ENCODE data around the gene SLX4. TPM values are rescaled to one million over a fixed set of nuclear protein-coding genes. Genes with fewer than 3 reads are reported as not detected.

Gene SLX4
- total and polyA plus RNA-seq, 8 donors: 0.95 to 3.4 (median 1.8) TPM

DNA sequence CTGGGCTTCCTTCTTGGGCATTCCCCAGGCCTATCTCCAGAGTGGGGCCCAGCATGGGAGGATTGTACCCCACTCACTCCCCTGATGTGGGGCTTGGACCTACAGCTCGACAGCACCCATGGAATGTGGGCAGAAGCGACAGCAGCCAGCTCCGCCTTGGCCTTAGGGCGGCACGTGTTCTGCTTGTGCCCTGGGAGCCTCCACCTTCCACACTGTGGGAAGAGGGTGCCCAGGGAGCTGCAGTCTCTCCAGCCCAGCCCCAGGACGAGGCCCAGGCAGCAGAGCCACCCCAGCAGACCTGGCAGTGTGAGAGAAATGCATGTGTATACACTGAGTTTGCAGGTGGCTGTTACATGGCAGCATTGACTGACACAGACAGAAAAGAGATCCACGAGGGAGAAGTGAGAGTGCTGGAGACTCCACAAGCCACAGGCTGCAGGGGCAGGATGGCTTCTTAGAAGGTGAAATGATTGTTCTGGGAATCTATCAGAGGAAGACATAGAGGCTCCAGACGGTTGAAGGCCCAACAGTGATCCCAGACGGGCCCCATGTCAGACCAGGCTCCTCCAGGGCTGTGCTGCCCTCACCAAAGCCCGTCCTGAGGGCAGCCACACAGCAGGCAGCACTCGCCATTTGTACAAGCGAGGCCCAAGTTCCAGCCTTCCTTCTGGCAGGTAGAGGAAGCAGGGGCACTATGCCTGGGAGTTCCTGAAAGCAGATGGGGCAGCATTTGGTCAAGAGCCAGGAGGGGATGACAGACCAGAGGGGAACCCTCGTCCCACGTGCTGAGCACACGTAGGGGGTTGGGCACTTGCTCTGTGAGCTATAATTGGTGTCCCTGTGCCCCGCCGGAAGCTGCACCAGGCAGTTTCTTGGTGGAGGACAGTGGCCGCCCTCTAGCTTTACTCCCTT is 40.3 kb upstream of the SLX4 start:
- H3K27ac ChIP-seq: no peak overlapping the region

DNA sequence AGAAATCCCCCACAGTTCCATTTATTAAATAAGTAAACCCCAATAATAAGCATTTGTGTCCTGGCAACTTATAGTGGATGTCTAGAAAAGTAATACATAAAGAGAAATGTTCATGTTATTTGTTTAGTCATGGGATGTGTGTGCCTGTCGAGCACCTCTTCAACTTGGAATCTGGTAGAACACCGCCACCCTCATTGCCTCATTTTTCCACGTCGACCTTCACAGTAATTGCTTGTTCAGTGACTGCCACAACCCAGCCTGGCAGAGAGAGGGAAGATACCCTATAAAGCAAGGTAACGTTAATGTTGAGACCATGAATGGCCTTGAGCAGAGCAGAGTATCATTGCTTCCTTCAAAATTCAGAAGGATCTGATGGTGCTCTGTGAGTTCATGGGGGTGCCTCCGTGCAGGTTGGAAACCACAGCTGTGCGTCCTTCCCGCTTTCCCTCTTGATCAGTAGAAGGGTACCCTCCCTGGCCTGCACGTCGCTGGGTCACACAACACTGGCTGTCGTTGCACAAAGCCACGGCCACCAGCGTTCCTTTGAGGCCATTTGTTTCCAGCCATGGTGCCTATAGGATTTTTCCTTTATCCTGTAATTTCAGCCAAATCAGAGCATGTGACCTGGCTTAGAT is 39.3 kb upstream of the SLX4 start:
- TF ChIP-seq, protein P1, sequence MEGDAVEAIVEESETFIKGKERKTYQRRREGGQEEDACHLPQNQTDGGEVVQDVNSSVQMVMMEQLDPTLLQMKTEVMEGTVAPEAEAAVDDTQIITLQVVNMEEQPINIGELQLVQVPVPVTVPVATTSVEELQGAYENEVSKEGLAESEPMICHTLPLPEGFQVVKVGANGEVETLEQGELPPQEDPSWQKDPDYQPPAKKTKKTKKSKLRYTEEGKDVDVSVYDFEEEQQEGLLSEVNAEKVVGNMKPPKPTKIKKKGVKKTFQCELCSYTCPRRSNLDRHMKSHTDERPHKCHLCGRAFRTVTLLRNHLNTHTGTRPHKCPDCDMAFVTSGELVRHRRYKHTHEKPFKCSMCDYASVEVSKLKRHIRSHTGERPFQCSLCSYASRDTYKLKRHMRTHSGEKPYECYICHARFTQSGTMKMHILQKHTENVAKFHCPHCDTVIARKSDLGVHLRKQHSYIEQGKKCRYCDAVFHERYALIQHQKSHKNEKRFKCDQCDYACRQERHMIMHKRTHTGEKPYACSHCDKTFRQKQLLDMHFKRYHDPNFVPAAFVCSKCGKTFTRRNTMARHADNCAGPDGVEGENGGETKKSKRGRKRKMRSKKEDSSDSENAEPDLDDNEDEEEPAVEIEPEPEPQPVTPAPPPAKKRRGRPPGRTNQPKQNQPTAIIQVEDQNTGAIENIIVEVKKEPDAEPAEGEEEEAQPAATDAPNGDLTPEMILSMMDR (IDR thresholded peaks at IDR 0.05): no peak
- H3K4me1 ChIP-seq: peaks cover 10 to 22% (median 15%) of the 10 kb centered on the region in 3 donors
- no peak overlapping the region for H3K27ac ChIP-seq
- no peak overlapping the region for H3K4me3 ChIP-seq
- no peaks in the 10 kb centered on the region for H3K27me3 ChIP-seq
- intact Hi-C loops (cut with DNase I): no loop called here
- no peak for DNase-seq
- no peak for ATAC-seq
- no peaks in the 10 kb centered on the region for H3K9me3 ChIP-seq
- 86 to 87% methylated on average over 13 of the region's 13 CpGs for WGBS, 2 donors
- no peaks in the 10 kb centered on the region for H3K36me3 ChIP-seq
- no peak for FAIRE-seq

More for the DNA sequence above, 40.3 kb upstream of the SLX4 start:
- Histone ChIP-seq H3K4me1 (peaks cover 0 to 19% (median 13%) of the 10 kb centered on the region in 3 donors), H3K36me3 (peaks cover 0 to under 1% (median 0%) of the 10 kb centered on the region in 3 donors), H3K9me3 (no peaks in the 10 kb centered on the region), H3K4me3 (no peak overlapping the region), H3K27me3 (no peaks in the 10 kb centered on the region)
- WGBS, 2 donors: 83 to 88% methylated on average over 17 to 18 of the region's 18 CpGs
- intact Hi-C loops (cut with DNase I): no loop called here
- DNase-seq (peak in 1 of 6 donors; percentile 9), FAIRE-seq (no peak), ATAC-seq (no peak)
- TF ChIP-seq, protein P1 (IDR thresholded peaks at IDR 0.05): no peak

DNA sequence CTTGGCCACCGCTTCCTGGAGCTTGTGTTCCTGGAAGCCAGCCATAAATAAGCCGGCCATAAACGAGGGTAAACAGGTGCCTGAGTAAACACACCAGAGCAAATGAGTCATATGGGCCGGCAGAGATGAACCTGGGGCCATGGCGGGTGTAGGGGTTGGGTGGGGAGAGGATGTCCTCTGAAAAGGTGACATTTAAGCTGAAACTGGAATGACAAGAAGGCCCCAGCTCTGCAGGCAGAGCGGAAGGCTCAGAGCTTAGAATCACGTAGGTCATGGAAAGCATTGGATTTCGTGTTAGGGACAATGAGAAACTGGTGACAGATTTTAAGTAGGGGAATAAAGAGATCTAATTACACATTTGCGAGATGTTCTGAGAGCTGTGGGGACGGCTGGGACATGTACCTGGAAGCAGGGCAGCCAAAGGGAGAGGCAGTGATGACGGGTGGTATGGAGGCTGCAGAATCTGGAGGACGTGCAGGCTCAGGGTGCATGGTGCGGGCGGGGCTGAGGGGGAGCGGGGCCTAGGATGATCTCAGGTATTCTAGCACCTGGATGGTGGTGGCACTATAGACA is 35.0 kb upstream of the SLX4 start:
- Histone ChIP-seq H3K27me3 (no peaks in the 10 kb centered on the region), H3K27ac (peak overlapping the region in 3 of 4 donors; percentile 16 to 60 (median 57)), H3K36me3 (no peaks in the 10 kb centered on the region), H3K9me3 (no peaks in the 10 kb centered on the region), H3K4me1 (peaks cover 7 to 10% (median 10%) of the 10 kb centered on the region in 3 donors), H3K4me3 (no peak overlapping the region)
- intact Hi-C loops (cut with DNase I): no loop called here
- TF ChIP-seq, protein P1 (IDR thresholded peaks at IDR 0.05): no peak
- WGBS, 2 donors: 60 to 62% methylated on average over 15 of the region's 15 CpGs
- FAIRE-seq: no peak
- DNase-seq: peak in 4 of 6 donors; percentile 52 to 78 (median 60)
- peak; percentile 86 to 93 (median 90) for ATAC-seq

DNA sequence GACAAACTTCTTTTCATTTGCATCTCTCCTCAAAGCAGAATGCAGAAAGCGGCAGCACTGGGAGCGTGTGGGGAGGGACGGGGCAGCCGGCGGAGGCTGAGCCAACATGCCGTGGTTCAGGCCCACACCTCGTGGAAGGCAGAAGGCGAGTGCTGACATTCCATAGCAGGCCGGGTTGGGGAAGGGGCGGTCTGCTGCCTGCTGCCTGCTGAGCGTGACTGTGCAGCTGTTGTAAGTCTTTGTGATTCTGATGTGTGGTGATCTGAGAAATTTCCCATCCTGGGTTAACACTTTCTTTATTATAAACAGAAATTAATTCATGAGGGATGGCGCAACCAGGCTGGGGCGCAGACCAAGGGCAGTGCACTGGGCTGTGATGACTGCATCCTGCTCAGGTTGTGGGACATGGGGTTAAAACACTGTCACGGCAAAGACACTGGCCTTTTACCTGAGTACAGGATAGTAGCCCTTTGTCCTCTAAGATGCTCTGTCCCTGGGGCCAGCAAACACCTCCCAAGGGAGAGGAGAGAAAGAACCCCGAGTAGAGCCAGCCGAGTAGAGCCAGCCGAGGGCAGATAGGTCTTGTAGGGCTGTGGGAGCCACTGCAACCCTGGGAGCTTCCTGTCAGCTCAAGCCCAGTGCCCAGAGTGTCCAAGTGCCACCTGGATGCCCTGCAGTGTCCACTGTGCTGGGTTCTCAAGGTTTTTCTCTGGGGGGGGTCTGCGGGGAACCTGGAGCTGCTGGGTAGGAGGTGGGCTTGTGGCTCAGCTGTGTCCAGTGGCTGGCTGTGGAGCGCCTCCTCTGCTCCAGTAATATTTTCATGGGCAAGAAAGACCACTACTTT is 34.3 kb upstream of the SLX4 start:
- 81 to 84% methylated on average over 17 to 19 of the region's 19 CpGs for WGBS, 2 donors

More for the DNA sequence above, 34.3 kb upstream of the SLX4 start:
- Histone ChIP-seq H3K27me3 (no peaks in the 10 kb centered on the region), H3K9me3 (no peaks in the 10 kb centered on the region), H3K4me3 (no peak overlapping the region), H3K36me3 (no peaks in the 10 kb centered on the region), H3K4me1 (peaks cover 7 to 10% (median 10%) of the 10 kb centered on the region in 3 donors), H3K27ac (peak overlapping the region in 3 of 4 donors; percentile 16 to 60 (median 57))
- TF ChIP-seq, protein P1 (IDR thresholded peaks at IDR 0.05): no peak
- FAIRE-seq (no peak), DNase-seq (peak in 1 of 6 donors; percentile 35), ATAC-seq (peak; percentile 56 to 62 (median 59))
- intact Hi-C loops (cut with DNase I): no loop called here
